IMR-90 (cell line): ENCODE results near the gene HMGCR. TPM values are rescaled to one million over a fixed set of nuclear protein-coding genes. Genes with fewer than 3 reads are reported as not detected.

Experiments used
- ATAC-seq: fragments of 200-7000 bp; cut with Tn5 transposase; 2 replicates; pipeline ENCODE4 v1.9.1; 2020; ENCODE audit warnings: low read depth, mild to moderate bottlenecking, moderate library complexity
- BruUV-seq: library from RNA; stranded (reverse); fragments of 400-500 nt; replicated peaks from 2 replicates; lab custom pipeline; 2021; lab: Mats Ljungman, UMichigan
- CTCF ChIA-PET: fragments of 300-600 bp; formaldehyde crosslinking; extraction: SDS; loops from one replicate; lab custom pipeline; 2021; ENCODE audit warnings: antibody characterized with exemption; lab: Yijun Ruan, JAX
- POLR2A ChIA-PET: fragments of 300-600 bp; sonication (Branson Sonifier 250); formaldehyde crosslinking; loops from one replicate; lab custom pipeline; 2022; ENCODE audit warnings: antibody characterized with exemption; ENCODE audit not compliant: unreplicated experiment; lab: Charles Lee
- DNase-seq: peaks from one replicate; pipeline ENCODE4 v3.0.0; 2013
- H2AFZ ChIP-seq: replicated peaks from 2 replicates; pipeline ENCODE3; 2013; ENCODE audit warnings: low read length, mild to moderate bottlenecking; ENCODE audit not compliant: poor library complexity
- H2AK5ac ChIP-seq: 2 replicates; pipeline ENCODE4 v1.6.1; 2013; ENCODE audit warnings: low read depth, low read length, inconsistent platforms
- H2AK9ac ChIP-seq: replicated peaks from 2 replicates; pipeline ENCODE3; 2013; ENCODE audit warnings: mild to moderate bottlenecking, low read depth, low read length, moderate library complexity; ENCODE audit not compliant: poor library complexity
- H2BK120ac ChIP-seq: 2 replicates; pipeline ENCODE4 v1.6.1; 2013; ENCODE audit warnings: low read depth, low read length, inconsistent platforms
- H2BK15ac ChIP-seq: 3 replicates; pipeline ENCODE4 v1.6.1; 2013; ENCODE audit warnings: low read depth, low read length, inconsistent platforms
- H2BK20ac ChIP-seq: 2 replicates; pipeline ENCODE4 v1.6.1; 2013; ENCODE audit warnings: low read depth, mild to moderate bottlenecking, inconsistent platforms, low read length, moderate library complexity
- H2BK5ac ChIP-seq: 2 replicates; pipeline ENCODE4 v1.6.1; 2013; ENCODE audit warnings: mild to moderate bottlenecking, low read depth, low read length, inconsistent platforms; ENCODE audit not compliant: poor library complexity, severe bottlenecking
- H3K14ac ChIP-seq: replicated peaks from 2 replicates; pipeline ENCODE4 v1.6.1; 2013; ENCODE audit warnings: low read depth, low read length, inconsistent platforms
- H3K18ac ChIP-seq: 2 replicates; pipeline ENCODE4 v1.6.1; 2013; ENCODE audit warnings: low read depth, low read length, control low read depth
- H3K23ac ChIP-seq: 2 replicates; pipeline ENCODE4 v1.6.1; 2013; ENCODE audit warnings: low read depth, low read length, inconsistent platforms
- H3K27ac ChIP-seq: 2 replicates; pipeline ENCODE4 v1.5.1; 2013; ENCODE audit warnings: mild to moderate bottlenecking, control low read depth, low read length; ENCODE audit not compliant: insufficient read depth
- H3K27me3 ChIP-seq: 2 replicates; pipeline ENCODE4 v1.6.1; 2013; ENCODE audit warnings: low read length; ENCODE audit not compliant: control insufficient read depth, insufficient read depth
- H3K36me3 ChIP-seq: 2 replicates; pipeline ENCODE4 v1.6.1; 2013; ENCODE audit warnings: low read length, mixed read lengths; ENCODE audit not compliant: control insufficient read depth, insufficient read depth
- H3K4ac ChIP-seq: 2 replicates; pipeline ENCODE4 v1.6.1; 2013; ENCODE audit warnings: low read depth, low read length, inconsistent platforms
- H3K4me1 ChIP-seq: 2 replicates; pipeline ENCODE4 v1.6.1; 2013; ENCODE audit warnings: low read length, mixed read lengths; ENCODE audit not compliant: control insufficient read depth, insufficient read depth
- H3K4me2 ChIP-seq: 2 replicates; pipeline ENCODE4 v1.6.1; 2013; ENCODE audit warnings: low read depth, mild to moderate bottlenecking, control low read depth, low read length, moderate library complexity
- H3K4me3 ChIP-seq: 2 replicates; pipeline ENCODE4 v1.5.1; 2013; ENCODE audit warnings: low read depth, mild to moderate bottlenecking, control low read depth, low read length, moderate library complexity; ENCODE audit not compliant: insufficient read depth
- H3K56ac ChIP-seq: 2 replicates; pipeline ENCODE4 v1.6.1; 2013; ENCODE audit warnings: low read length, inconsistent platforms; ENCODE audit not compliant: insufficient read depth; ENCODE audit errors: extremely low read depth
- H3K79me1 ChIP-seq, 2 experiments: 2 replicates each; pipeline ENCODE4 v1.6.1; 2013; ENCODE audit warnings: low read length in 2 of 2, inconsistent platforms in 1 of 2, low read depth in 1 of 2
- H3K9ac ChIP-seq: 2 replicates; pipeline ENCODE4 v1.6.1; 2013; ENCODE audit warnings: low read depth, low read length, control low read depth
- H3K9me1 ChIP-seq: 2 replicates; pipeline ENCODE4 v1.6.1; 2013; ENCODE audit warnings: low read length, inconsistent platforms; ENCODE audit not compliant: insufficient read depth
- H3K9me3 ChIP-seq: 2 replicates; pipeline ENCODE4 v1.6.1; 2013; ENCODE audit warnings: low read length; ENCODE audit not compliant: control insufficient read depth, insufficient read depth
- H4K20me1 ChIP-seq: 2 replicates; pipeline ENCODE4 v1.6.1; 2013; ENCODE audit warnings: low read length, inconsistent platforms; ENCODE audit not compliant: insufficient read depth
- H4K5ac ChIP-seq: 2 replicates; pipeline ENCODE4 v1.6.1; 2013; ENCODE audit warnings: mild to moderate bottlenecking, low read depth, low read length, control low read depth
- H4K8ac ChIP-seq, 2 experiments: 2 replicates each; pipeline ENCODE4 v1.6.1; 2013; ENCODE audit warnings: low read depth in 2 of 2, low read length in 2 of 2, control low read depth in 1 of 2, inconsistent platforms in 1 of 2
- H4K91ac ChIP-seq: 2 replicates; pipeline ENCODE4 v1.6.1; 2013; ENCODE audit warnings: low read depth, low read length, inconsistent platforms; ENCODE audit not compliant: insufficient read depth
- BHLHE40 ChIP-seq: fragments of 150-350 bp; IDR thresholded peaks from 2 replicates; pipeline ENCODE4 v1.6.1; 2016; ENCODE audit warnings: mild to moderate bottlenecking, low read depth, low read length
- CTCF ChIP-seq: conservative IDR thresholded peaks from 2 replicates; pipeline ENCODE4 v1.5.1; 2012; ENCODE audit warnings: mild to moderate bottlenecking, low read depth, low read length, improper control_type of control experiment
- ELK1 ChIP-seq: fragments of 150-350 bp; IDR thresholded peaks from 2 replicates; pipeline ENCODE4 v1.6.1; 2016; ENCODE audit warnings: low read depth, mild to moderate bottlenecking, low read length, moderate library complexity, borderline replicate concordance
- MAZ ChIP-seq: IDR thresholded peaks from 2 replicates; pipeline ENCODE4 v1.6.1; 2012; ENCODE audit warnings: low read depth, mild to moderate bottlenecking, low read length, improper control_type of control experiment, moderate library complexity, borderline replicate concordance
- MXI1 ChIP-seq: IDR thresholded peaks from 2 replicates; pipeline ENCODE4 v1.6.1; 2012; ENCODE audit warnings: low read depth, mild to moderate bottlenecking, low read length, moderate library complexity, borderline replicate concordance
- NFE2L2 ChIP-seq: fragments of 150-350 bp; IDR thresholded peaks from 2 replicates; pipeline ENCODE4 v1.6.1; 2016; ENCODE audit warnings: low read depth, mild to moderate bottlenecking, low read length
- RCOR1 ChIP-seq: IDR thresholded peaks from 2 replicates; pipeline ENCODE4 v1.6.1; 2012; ENCODE audit warnings: mild to moderate bottlenecking, low read length, improper control_type of control experiment; ENCODE audit not compliant: insufficient replicate concordance
- RFX5 ChIP-seq: IDR thresholded peaks from 2 replicates; pipeline ENCODE4 v1.8.0; 2012; ENCODE audit warnings: low read depth, mild to moderate bottlenecking, low read length, moderate library complexity
- SMC3 ChIP-seq: fragments of 150-350 bp; IDR thresholded peaks from 2 replicates; pipeline ENCODE4 v1.6.1; 2016; ENCODE audit warnings: low read depth, mild to moderate bottlenecking, antibody characterized with exemption, low read length, moderate library complexity
- USF2 ChIP-seq: fragments of 150-350 bp; IDR thresholded peaks from 2 replicates; pipeline ENCODE4 v1.6.1; 2017; ENCODE audit warnings: mild to moderate bottlenecking, antibody characterized with exemption, low read length, low read depth
- WGBS, 2 experiments: methylation state at CpG; one replicate each; pipeline versions ENCODE4 v1.1.5 to v1.1.7; 2013; ENCODE audit warnings: missing lambda C conversion rate in 2 of 2; ENCODE audit not compliant: insufficient read length in 1 of 2; ENCODE audit errors: extremely low coverage in 2 of 2; 5-methylcytosine and 5-hydroxymethylcytosine counted together
- dilution Hi-C: fragments of 300-500 bp; cut with HindIII; formaldehyde crosslinking; loops from one replicate; pipeline ENCODE4 v1.14.3; 2018; ENCODE audit warnings: low sequenced_read_pairs; ENCODE audit not compliant: unreplicated experiment
- in situ Hi-C: fragments of 300-500 bp; cut with MboI; formaldehyde crosslinking; loops from 3 replicates; pipeline ENCODE4 v1.14.3; 2019; ENCODE audit warnings: low sequenced_read_pairs, inconsistent platforms, mixed read lengths
- intact Hi-C: fragments of 100-400 bp; cut with micrococcal nuclease; formaldehyde crosslinking; loops from 2 replicates; pipeline ENCODE4 v1.10.0; 2022
- polyA plus RNA-seq, 3 experiments: library from polyadenylated mRNA; depleted of rRNA; stranded (reverse); fragments of >200 nt; gene quantifications; 2 replicates each; pipeline ENCODE4 v1.2.3, GENCODE V29; 2012; ENCODE audit warnings: low replicate concordance in 1 of 3
- total RNA-seq: library from RNA; depleted of rRNA; stranded (reverse); fragments of >200 nt; gene quantifications from 2 replicates; pipeline ENCODE4 v1.2.3, GENCODE V29; 2012

The HMGCR gene
- total and polyA plus RNA-seq, 2 of the 4 experiments (the other 2 are of a cell fraction): 23.3 to 48.6 TPM

- ChIA-PET POLR2A (no interaction called here), CTCF (interaction anchor here (0.5 kb wide), 1 partner anchor 292 kb away, joined by 3 read pairs; no protein-coding TSS in a partner anchor)
- in situ Hi-C loops (loop anchor here (25.0 kb wide), 1 partner anchor 303 kb away; no protein-coding TSS in a partner anchor), dilution Hi-C loops (no loop called here), intact Hi-C loops (no loop called here)
- no CpG with 5 or more reads among the region's 1 CpG for WGBS, 2 experiments
- BruUV-seq: no TSS peak
- Histone ChIP-seq H3K4ac (no peak overlapping the region), H3K14ac (no peak overlapping the region), H3K27me3 (no peaks in the 10 kb centered on the region), H3K27ac (no peak overlapping the region), H2BK15ac (no peak overlapping the region), H3K9ac (no peak overlapping the region), H3K18ac (no peak overlapping the region), H4K8ac (no peak overlapping the region), H2AK9ac (no peak overlapping the region), H3K56ac (no peak overlapping the region), H3K9me1 (no peaks in the 10 kb centered on the region), H4K20me1 (no peaks in the 10 kb centered on the region), H3K23ac (no peak overlapping the region), H3K4me3 (no peak overlapping the region), H2AK5ac (no peak overlapping the region), H3K79me1 (no peaks in the 10 kb centered on the region; a peak in 1 of 4 replicates), H2BK120ac (no peak overlapping the region), H2AFZ (no peak overlapping the region), H3K9me3 (no peaks in the 10 kb centered on the region), H2BK5ac (no peak overlapping the region), H3K4me2 (no peak overlapping the region), H4K91ac (no peak overlapping the region), H2BK20ac (no peak overlapping the region), H3K36me3 (peaks cover 15% of the 10 kb centered on the region), H3K4me1 (no peaks in the 10 kb centered on the region), H4K5ac (no peak overlapping the region)
- TF ChIP-seq NFE2L2 (no peak), MAZ (no peak), MXI1 (no peak), CTCF (no peak), RFX5 (no peak), SMC3 (no peak), RCOR1 (no peak), ELK1 (no peak), USF2 (no peak), BHLHE40 (no peak)
- DNase-seq: no peak
- ATAC-seq: no peak
Observed at GRCh38 chr5:75384218-75384617, 47.2 kb downstream of the HMGCR start.
